MM.1S (cell line): ENCODE results near the gene IL6ST.

Source experiments
- EZH2 ChIP-seq: fragments of 300-600 bp; sonication (generic); optimal IDR thresholded peaks from 2 replicates; pipeline ENCODE3; 2017; ENCODE audit warnings: low read depth, mild to moderate bottlenecking, antibody characterized with exemption, low read length, mixed read lengths
- EZH2phosphoT487 ChIP-seq: fragments of 300-600 bp; sonication (generic); IDR thresholded peaks from 2 replicates; pipeline ENCODE4 v1.6.1; 2018; ENCODE audit warnings: antibody characterized with exemption, low read length
- TF ChIP-seq, protein P1 (sequence below): fragments of 300-600 bp; sonication (generic); IDR thresholded peaks from 2 replicates; pipeline ENCODE4 v1.5.1; 2016; ENCODE audit warnings: antibody characterized with exemption, low read length, mixed read lengths

DNA sequence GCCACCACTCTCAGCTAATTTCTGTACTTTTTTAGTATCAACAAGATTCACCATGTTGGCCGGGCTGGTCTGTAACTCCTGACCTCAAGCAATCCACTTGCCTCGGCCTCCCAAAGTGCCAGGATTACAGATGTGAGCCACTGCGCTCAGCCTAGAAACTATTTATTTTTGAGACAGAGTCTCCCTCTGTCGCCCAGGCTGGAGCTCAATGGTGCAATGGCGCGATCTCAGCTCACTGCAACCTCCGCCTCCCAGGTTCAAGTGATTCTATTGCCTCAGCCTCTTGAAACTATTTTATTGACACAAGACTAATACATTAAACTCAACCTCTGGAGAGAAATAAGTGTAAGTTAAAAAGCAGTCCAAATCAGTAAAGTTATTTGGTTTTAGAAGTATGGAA is 34.0 kb downstream of the IL6ST start:
- TF ChIP-seq, protein P1, sequence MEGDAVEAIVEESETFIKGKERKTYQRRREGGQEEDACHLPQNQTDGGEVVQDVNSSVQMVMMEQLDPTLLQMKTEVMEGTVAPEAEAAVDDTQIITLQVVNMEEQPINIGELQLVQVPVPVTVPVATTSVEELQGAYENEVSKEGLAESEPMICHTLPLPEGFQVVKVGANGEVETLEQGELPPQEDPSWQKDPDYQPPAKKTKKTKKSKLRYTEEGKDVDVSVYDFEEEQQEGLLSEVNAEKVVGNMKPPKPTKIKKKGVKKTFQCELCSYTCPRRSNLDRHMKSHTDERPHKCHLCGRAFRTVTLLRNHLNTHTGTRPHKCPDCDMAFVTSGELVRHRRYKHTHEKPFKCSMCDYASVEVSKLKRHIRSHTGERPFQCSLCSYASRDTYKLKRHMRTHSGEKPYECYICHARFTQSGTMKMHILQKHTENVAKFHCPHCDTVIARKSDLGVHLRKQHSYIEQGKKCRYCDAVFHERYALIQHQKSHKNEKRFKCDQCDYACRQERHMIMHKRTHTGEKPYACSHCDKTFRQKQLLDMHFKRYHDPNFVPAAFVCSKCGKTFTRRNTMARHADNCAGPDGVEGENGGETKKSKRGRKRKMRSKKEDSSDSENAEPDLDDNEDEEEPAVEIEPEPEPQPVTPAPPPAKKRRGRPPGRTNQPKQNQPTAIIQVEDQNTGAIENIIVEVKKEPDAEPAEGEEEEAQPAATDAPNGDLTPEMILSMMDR, result no peak
- TF ChIP-seq EZH2 (no peak), EZH2phosphoT487 (no peak)
